GM19438 (cell line): ENCODE measurements around the gene SPRING1.
"Not testable (repeated sequence)": the region's sequence is repeated elsewhere in the genome, so short reads cannot be mapped to it uniquely, and the experiment has no call there.

ENCODE experiments used
- ATAC-seq: cut with Tn5 transposase; IDR thresholded peaks from one replicate; pipeline ENCODE4 v1.9.1; 2021; ENCODE audit warnings: low read depth; ENCODE audit not compliant: unreplicated experiment

SPRING1 gene, protein sequence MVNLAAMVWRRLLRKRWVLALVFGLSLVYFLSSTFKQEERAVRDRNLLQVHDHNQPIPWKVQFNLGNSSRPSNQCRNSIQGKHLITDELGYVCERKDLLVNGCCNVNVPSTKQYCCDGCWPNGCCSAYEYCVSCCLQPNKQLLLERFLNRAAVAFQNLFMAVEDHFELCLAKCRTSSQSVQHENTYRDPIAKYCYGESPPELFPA

DNA sequence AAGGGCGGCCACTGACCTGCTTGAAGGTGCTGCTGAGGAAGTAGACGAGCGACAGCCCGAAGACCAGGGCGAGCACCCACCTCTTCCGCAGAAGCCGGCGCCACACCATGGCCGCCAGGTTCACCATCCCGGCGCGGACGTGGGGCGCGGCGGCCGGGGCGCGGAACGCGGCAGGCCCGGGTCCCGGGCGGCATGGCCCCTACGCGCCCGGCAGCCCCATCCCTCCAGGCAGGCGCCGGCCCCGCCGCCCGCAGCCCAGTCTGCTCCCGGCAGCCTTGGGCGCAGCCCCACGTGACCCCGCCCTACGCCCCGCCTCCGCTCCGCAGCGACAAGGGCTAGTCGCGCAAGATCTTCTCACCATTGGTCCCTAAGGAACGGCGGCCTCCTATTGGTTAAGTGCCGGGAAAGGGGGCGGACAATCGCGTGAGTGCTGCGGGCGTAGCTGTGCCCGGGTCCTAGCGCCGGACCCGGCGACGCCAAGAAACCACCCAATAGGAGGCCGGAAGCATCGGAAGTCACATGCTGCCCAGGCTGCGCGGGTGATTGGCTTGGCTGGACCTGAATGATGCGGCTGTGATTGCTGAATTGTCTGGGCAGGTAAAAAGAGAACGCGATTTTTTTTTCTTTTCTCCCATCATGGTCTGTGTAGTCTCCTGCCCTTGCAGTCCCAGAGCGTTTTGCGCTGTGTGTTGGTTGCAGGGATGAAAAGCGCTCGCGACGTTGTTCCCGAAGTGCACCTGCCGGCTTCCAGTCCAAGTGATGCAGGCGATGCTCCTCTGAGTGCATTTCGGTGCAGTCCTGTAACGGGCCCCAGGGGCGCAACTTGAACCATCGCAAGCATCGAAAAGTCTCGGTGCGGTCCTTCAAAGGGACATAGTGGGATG is at the start of gene SPRING1, which contains the start of gene RNFT2:
Gene SPRING1 (minus strand): TSS at position 296 of the 884 bp plus-strand sequence. CDS start 169 bp downstream, at position 127.
Gene RNFT2 (plus strand): TSS at position 542 of the 884 bp plus-strand sequence. CDS start 2,183 bp downstream, outside the sequence.
- ATAC-seq = peak; percentile 94

DNA sequence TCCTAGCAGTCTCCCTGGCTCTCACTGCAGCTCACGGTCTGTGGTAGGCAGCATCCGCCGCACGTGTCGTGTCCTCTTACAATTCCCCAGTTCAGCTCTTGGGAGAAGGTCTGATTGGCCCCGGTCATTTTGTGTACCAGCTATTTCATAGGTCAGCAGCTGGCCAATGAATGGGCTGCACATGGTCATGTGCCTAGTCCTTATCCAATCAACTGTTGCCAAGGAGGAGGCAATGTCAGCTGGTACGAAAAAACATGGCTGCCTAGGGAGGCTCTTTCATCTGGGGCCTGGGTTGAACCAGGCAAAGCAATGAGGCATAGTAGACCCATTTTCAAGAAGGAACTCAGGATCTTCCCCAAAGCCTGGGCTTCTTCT is 46.4 kb upstream of the SPRING1 start:
- no peak for ATAC-seq

DNA sequence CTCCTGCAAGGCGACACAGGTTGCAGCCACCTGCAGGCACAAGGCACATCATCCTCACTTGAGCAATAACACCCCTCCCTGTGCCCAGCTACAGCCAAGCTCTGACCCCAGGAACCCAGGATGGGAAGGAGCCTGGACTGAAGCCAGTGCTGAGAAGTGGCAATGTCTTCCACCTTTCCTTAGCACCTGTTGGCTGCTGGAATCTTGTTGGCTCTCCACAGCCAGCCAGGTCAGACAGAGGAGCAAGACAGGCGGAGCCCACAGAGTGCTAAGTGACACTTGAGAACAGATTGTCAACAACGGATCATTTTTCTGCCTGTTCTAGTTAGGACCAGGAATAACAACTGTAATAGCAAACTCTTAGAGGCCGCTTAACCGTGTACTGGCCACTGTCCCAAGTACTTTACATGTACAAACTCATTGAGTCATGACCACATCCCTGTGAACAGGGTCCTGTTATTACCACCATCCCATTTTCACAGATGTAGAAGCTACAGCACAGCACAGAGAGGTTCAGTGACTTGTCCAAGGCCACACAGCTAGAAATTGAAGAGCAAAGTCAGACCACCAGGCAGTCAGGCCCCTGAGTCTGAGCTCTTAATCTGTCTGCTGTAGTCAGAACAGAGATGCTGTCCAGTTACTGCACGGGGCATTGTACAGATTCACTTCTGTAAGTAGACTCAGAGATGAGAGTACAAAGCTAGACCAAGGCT is 45.8 kb upstream of the SPRING1 start:
- ATAC-seq = no peak

DNA sequence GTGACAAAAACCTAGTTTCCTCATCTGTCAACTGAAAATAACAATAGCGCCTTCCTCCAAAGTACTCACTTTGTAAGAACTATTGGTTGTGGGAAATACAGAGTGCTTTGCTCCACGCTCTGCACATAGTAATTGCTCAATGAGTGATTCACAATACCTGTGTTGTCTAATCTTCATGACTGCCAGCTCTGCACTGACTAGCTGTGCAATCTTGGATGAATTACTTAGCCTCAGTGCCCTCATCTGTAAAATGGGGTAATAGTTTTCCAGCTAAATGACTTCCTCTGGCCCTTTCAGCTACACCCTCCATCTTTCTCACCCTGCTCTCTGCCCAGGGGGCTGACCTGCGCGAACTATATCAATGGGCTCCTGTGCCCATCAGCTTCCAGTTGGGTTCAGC is 43.1 kb upstream of the SPRING1 start:
- no peak for ATAC-seq

DNA sequence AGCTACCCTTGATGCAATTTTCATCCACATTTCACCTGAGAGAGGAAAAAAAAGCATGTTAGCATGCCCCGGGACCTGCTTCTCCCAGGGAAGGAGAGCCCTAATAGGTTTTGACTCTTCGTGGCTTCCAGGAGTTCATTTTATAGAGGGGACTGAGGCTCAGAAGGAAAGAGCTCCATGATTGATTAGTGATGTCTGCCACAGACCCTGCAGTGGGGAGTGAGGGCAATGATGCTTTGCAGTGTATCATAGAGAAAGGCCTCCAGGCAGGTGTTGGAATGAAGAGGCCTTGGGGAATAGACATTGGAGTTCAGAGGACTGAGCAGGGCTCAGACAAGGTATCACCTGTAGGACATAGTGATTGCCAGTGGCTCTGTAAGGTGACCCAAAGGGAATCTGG is 41.7 kb upstream of the SPRING1 start:
- ATAC-seq = no peak

DNA sequence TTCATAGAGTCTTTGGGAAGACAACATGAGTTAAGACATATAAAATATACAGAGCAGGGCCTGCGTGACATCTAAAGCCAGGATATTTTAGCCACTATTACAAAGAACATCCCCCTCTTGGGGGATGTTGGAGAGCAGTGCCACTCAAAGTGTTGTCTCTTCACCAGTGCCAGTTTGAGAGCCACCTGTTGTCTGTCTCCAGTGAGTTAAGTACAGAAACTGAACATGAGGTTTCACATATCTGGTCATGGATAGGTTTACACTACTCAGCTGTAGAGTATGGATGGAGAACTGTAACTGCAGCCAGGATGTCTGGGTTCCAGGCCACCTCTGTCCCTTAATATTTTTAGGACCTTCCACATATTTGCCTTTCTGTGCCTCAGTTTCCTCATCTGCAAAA is 39.4 kb upstream of the SPRING1 start:
- ATAC-seq = no peak

DNA sequence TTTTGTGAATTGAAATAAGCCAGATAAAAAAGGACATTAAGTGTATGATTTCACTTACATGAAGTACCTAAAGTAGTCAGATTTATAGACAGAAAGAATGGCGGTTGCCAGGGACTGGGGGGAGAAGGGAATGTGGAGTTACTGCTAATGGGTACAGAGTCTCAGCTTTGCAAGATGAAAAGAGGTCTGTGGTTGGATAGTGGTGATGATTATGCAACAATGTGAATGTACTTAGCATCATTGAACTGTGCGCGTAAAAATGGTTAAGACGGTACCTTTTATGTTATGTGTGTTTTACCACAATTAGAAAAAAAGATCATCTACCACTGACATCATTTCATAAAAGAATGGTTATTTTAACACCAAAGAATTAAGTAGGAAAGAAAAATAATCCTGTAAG is 36.2 kb upstream of the SPRING1 start:
- no peak for ATAC-seq

DNA sequence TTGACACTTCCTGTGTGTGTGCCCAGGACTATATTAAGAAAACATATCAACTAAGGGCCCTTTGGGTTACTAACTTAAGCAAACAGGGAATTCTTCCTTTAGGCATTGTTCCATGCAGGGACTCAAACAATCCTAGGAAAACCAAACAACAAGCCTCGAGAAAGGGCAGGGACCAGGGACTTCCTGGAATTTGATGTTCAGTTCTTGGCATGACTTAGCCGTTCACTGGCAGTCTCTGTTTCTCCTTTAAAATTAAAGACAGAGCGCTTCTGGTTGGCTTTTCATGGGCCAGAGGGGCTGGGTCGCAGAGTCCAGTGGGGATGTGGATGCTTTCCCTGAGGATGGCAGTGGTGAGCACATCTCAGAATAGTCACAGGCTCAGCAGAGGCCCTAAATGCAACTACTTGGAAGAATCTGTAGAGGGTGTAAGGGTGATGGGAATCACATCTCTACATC is 35.4 kb upstream of the SPRING1 start:
- no peak for ATAC-seq

DNA sequence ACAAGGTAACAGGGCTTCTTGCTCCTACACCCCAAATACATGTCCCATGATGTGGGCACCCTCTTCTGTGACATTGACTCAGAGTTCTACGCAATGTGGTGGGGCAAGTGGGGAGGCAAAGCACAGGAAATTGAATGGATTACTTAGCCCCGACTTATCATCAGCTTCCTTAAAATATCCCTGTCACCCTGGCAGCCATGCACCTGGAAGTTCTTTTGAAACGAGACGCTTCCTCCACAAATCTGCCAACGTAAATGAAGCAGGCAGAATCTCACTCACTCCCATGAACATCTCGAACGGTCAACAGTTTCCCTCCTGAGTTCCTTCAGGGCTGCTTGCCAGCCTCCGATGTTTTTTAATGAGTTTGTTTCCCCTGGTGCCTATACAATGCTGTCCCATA is 33.8 kb upstream of the SPRING1 start:
- no peak for ATAC-seq

DNA sequence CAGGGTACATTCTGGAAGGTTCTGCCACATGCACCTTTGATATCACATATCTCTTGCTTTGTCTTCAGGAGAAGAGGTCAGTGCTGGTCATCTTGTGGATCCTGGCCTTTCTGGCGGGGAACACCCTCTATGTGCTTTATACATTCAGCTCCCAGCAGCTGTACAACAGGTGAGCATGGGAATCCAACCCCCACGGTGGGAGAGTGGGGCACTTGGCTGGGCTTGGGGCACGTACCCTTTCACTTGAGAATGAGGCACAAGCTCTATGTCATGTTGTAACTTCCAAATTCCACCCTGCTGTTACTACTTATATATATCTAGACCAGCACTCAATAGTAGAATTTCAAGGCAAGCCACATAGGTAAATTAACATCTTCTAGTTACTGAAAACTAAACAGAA is 28.9 kb upstream of the SPRING1 start:
- no peak for ATAC-seq

DNA sequence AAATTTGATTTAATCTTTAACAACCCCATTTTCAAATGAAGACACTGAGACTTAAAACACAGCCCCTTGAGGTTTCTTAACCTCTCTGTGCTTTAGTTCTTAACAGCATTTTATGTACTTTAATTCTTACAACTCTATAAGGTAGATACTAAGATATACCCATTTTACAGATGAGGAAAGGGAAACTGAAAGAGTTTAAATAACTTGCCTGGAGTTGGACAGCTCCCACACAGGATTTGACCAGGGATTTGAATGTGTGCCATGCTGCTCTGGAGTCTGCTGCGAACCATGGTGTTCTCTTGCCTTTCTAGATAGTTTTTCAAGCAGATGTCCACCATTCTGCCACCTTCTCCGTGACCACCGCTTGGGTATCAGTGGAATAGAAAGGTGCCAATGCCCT is 28.4 kb upstream of the SPRING1 start:
- no peak for ATAC-seq

DNA sequence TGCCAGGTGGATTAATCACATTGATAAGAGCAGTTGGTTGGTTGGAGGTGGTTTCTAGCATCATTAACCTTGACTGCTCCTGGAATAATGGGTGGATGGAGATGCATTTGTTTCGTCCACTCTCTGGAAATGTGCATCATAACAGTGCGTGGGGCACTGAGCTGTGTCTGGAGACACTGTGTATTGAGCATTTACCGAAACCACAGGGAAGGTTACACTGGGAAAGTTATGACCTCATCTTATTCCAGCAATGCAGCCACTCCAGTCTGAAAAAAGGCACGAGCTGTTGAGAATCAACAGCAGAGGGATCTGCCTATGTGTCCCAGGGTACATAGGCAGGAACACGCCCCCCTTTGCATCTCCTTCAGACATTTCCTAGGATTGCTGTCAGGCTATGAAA is 27.4 kb upstream of the SPRING1 start:
- no peak for ATAC-seq

DNA sequence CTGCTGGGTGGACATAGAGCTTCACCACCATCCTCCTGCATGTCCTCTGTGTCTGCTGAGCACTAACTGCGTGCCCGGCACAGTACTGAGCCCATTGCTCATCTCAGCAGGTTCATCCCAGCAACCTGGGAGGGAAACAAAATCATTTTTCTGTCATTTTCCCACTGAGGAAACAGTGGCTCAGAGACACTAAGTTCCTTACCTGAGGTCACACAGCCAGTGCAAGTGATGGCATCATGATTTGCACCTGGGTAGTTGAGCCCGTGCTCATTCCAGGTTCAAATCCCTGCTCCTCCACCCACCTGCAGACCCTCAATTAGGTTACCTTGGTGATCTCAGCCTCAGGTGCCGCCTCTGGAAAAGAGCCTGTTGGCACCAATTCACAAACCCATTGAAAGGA is 23.6 kb upstream of the SPRING1 start:
- ATAC-seq = no peak

DNA sequence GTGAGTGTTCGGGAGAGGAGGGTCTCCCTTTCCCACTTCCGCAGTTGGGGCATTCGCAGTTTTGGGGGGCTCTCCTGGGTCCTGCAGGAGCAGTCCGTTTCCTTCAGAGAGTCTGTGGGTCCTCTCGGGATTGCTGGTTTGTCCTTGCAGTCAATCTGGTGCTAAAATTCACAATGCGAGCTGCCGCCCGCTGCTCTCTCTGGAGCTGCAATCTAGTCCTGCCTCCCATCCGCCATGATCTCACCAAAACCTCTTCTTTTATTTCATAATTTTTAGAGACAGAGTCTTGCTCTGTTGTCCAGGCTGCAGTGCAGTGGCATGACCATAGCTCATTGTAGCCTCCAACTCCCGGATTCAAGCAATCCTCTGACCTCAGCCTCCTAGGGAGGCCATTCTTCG is 22.8 kb upstream of the SPRING1 start:
- no peak for ATAC-seq

DNA sequence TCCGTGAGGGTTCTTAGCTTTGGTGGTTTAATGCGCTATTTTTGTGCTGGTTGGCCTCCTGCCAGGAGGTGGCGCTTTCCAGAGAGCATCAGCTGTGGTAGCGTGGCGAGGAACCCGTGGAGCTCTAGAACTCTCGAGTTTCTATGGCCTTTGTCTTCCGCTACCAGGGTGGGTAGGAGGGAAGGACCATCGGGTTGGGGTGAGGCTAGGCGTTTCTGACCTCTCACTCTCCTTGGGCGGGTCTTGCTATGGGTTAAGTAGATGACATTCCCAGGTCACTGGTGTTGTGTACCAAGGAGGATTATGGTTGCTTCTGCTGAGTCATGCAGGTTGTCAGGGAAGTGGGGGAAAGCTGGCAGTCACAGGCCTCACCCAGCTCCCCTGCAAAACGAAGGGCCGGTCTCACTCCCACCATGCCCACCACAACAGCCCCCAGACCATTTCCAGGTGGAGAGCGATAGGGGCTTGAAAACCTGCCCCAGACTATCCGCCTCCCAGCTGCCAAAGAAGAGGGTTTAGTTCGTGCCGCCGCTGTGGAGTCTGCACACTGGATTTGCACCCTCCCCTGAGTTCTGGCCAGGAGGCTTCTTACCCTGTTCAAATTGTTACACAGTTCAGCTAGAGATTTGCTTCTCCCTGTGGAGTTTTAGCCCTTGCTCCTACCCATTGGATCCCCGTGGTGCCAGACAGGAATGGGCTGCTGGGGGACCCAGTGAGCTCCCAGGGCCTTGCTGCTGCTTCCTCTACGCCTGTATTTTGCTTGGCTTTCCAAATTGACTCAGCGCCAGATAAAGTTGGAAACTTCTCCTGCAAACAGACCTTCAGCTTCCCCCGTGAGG is 22.1 kb upstream of the SPRING1 start:
- no peak for ATAC-seq

DNA sequence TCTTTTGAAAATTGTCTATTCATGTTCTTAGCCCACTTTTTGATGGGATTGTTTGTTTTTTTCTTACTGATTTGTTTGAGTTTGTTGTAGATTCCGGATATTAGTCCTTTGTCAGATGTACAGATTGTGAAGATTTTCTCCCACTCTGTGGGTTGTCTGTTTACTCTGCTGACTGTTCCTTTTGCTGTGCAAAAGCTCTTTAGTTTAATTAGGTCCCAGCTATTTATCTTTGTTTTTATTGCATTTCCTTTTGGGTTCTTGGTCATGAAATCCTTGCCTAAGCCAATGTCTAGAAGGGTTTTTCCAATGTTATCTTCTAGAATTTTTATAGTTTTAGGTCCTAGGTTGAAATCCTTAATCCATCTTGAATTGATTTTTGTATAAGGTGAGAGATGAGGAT is 16.9 kb upstream of the SPRING1 start:
- ATAC-seq = not testable (repeated sequence)

DNA sequence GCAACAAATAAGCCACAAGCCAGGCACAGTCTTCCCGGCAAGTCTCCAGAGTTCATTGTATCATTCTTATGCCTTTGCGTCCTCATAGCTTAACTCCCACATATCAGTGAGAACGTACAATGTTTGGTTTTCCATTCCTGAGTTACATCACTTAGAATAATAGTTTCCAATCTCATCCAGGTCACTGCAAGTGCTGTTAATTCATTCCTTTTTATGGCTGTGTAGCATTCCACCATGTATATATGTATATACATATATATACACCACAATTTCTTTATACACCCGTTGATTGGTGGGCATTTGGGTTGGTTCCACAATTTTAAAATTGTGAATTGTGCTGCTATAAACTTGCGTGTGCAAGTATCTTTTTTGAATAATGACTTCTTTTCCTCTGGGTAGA is 16.2 kb upstream of the SPRING1 start:
- not testable (repeated sequence) for ATAC-seq

DNA sequence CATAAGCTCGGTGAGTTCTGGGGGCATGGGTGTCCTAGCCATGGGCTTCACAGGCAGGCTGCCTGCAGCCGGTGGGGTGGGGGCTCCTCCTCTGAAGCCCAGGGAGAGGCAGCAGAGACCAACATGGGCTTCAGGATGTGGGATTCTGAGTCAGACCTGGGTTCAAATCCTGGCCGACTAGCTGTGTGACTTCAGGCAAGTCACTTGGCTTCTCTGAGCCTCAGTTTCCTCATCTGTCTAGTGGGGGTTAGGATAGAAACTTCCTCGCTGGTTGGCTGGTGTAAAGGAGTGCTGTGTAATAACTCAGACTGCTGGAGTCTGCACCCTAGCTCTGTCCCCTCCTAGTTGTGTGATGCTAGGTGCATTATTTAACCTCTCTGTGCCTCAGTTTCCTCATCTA is 12.4 kb upstream of the SPRING1 start:
- no peak for ATAC-seq

DNA sequence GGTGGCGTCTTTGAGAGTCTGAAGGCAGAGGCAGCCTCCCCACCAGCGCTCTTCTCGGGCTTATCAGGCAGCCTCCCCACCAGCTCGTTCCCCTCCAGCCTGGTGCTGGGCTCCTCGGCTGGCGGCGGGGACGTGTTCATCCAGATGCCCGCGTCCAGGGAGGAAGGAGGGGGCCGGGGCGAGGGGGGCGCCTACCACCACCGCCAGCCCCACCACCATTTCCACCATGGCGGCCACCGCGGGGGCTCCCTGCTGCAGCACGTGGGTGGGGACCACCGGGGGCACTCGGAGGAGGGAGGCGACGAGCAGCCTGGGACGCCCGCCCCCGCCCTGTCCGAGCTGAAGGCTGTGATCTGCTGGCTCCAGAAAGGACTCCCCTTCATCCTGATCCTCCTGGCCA is 12.0 kb upstream of the SPRING1 start:
- no peak for ATAC-seq

DNA sequence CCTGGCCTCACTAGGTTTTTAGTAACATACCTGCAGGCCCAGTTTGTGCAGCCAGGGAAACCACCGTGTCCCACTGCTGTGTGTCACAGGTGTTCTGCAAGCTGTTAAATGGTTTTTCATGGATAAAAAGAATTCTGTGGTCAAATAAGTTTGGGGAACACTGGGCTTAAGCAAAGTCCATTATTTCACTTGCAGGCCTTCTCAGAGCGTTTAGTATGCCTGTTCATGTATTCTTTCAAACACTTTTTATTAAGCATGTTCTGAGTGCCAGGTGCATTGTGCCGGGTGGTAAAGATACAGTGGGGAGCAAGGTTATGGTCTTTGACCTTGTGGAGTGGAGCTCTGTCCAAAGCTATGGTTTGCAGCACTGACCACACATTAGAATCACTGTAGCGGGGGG is 7.7 kb upstream of the SPRING1 start:
- ATAC-seq = no peak
